A673 (cell line): ENCODE results near the gene NBAS. TPM values are rescaled to one million over a fixed set of nuclear protein-coding genes. Genes with fewer than 3 reads are reported as not detected.

Experiments used
- BruUV-seq: library from RNA; stranded (reverse); fragments of 400-500 nt; replicated peaks from 2 replicates; lab custom pipeline; 2021; lab: Mats Ljungman, UMichigan
- CTCF ChIA-PET: fragments of 300-600 bp; sonication (Branson Sonifier 250); formaldehyde crosslinking; loops from one replicate; lab custom pipeline; 2022; ENCODE audit warnings: antibody characterized with exemption; lab: Charles Lee
- POLR2A ChIA-PET: fragments of 300-600 bp; sonication (Branson Sonifier 250); formaldehyde crosslinking; loops from one replicate; lab custom pipeline; 2022; ENCODE audit warnings: antibody characterized with exemption; ENCODE audit not compliant: low non-redundant PET; lab: Charles Lee
- DNase-seq: peaks from one replicate; pipeline ENCODE4 v3.0.0-alpha.2; 2015; ENCODE audit warnings: low spot score
- H3K27ac ChIP-seq: fragments of 200-600 bp; sonication (generic); 2 replicates; pipeline ENCODE4 v1.5.1; 2016; ENCODE audit warnings: mixed run types, low read depth, mild to moderate bottlenecking, mixed read lengths, antibody characterized with exemption, low read length; ENCODE audit not compliant: poor library complexity, severe bottlenecking
- H3K27me3 ChIP-seq: fragments of 200-600 bp; sonication (generic); replicated peaks from 2 replicates; pipeline ENCODE4 v1.6.1; 2017; ENCODE audit warnings: mixed run types, low read depth, mild to moderate bottlenecking, mixed read lengths, antibody characterized with exemption, low read length; ENCODE audit not compliant: insufficient read depth, poor library complexity
- H3K36me3 ChIP-seq: fragments of 200-600 bp; sonication (generic); 2 replicates; pipeline ENCODE4 v1.6.1; 2016; ENCODE audit warnings: mixed run types, mild to moderate bottlenecking, mixed read lengths, antibody characterized with exemption, low read length; ENCODE audit not compliant: insufficient read depth, poor library complexity, severe bottlenecking
- H3K4me1 ChIP-seq: fragments of 200-600 bp; sonication (generic); 2 replicates; pipeline ENCODE4 v1.6.1; 2017; ENCODE audit warnings: mixed run types, mild to moderate bottlenecking, mixed read lengths, antibody characterized with exemption, low read length; ENCODE audit not compliant: insufficient read depth, poor library complexity, severe bottlenecking
- H3K4me3 ChIP-seq: fragments of 200-600 bp; sonication (generic); 2 replicates; pipeline ENCODE4 v1.5.1; 2016; ENCODE audit warnings: low read depth, mixed run types, mild to moderate bottlenecking, mixed read lengths, low read length; ENCODE audit not compliant: poor library complexity, severe bottlenecking
- H3K9me3 ChIP-seq: fragments of 200-600 bp; sonication (generic); 2 replicates; pipeline ENCODE4 v1.6.1; 2016; ENCODE audit warnings: mixed run types, low read depth, mild to moderate bottlenecking, mixed read lengths, antibody characterized with exemption, low read length; ENCODE audit not compliant: poor library complexity, severe bottlenecking
- EZH2 ChIP-seq: fragments of 200-600 bp; sonication (generic); IDR thresholded peaks from 2 replicates; pipeline ENCODE4 v1.6.1; 2017; ENCODE audit warnings: borderline replicate concordance, low read depth, mild to moderate bottlenecking, mixed read lengths, antibody characterized with exemption, low read length; ENCODE audit not compliant: poor library complexity, severe bottlenecking
- intact Hi-C: fragments of 100-400 bp; cut with micrococcal nuclease; formaldehyde crosslinking; loops from one replicate; pipeline ENCODE4 v1.10.0; 2022; ENCODE audit not compliant: unreplicated experiment
- total RNA-seq: library from RNA; stranded (reverse); gene quantifications from 2 replicates; pipeline ENCODE4 v1.2.3, GENCODE V29; 2021
- TF ChIP-seq, protein P1 (sequence below): fragments of 300-800, 200-600 bp; sonication (generic); conservative IDR thresholded peaks from 2 replicates; pipeline ENCODE4 v1.5.1; 2017; ENCODE audit warnings: low read depth, mild to moderate bottlenecking, antibody characterized with exemption, low read length, moderate library complexity, mixed read lengths

The NBAS gene
- total RNA-seq, 1 experiment from 2014 or later = 38.7 TPM

DNA sequence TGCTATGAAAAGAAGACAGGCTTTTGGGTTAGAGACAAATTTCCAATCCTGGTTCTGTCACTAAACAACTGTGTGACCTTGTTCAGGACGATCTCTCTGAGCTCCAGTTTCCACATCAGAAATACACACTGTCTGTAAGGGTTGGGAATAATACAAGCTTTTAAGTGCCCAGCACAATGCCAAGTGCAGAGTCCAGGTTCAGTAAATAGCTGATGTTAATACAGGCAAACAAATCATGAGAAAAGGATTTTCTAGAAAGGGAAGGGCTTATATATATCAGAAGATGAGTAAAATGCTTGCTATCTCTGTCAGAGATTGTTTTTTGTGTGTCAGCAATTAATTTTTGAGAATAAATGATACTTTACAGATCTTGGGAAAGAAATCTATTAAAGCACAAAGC, 388.3 kb downstream of the NBAS start:
- Histone ChIP-seq H3K27ac (no peak overlapping the region), H3K9me3 (no peaks in the 10 kb centered on the region), H3K27me3 (no peaks in the 10 kb centered on the region), H3K4me1 (no peaks in the 10 kb centered on the region), H3K4me3 (no peak overlapping the region), H3K36me3 (no peaks in the 10 kb centered on the region)
- TF ChIP-seq, protein P1, sequence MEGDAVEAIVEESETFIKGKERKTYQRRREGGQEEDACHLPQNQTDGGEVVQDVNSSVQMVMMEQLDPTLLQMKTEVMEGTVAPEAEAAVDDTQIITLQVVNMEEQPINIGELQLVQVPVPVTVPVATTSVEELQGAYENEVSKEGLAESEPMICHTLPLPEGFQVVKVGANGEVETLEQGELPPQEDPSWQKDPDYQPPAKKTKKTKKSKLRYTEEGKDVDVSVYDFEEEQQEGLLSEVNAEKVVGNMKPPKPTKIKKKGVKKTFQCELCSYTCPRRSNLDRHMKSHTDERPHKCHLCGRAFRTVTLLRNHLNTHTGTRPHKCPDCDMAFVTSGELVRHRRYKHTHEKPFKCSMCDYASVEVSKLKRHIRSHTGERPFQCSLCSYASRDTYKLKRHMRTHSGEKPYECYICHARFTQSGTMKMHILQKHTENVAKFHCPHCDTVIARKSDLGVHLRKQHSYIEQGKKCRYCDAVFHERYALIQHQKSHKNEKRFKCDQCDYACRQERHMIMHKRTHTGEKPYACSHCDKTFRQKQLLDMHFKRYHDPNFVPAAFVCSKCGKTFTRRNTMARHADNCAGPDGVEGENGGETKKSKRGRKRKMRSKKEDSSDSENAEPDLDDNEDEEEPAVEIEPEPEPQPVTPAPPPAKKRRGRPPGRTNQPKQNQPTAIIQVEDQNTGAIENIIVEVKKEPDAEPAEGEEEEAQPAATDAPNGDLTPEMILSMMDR = no peak
- TF ChIP-seq EZH2 = no peak
- DNase-seq = no peak
- ChIA-PET POLR2A (no interaction called here), CTCF (no interaction called here)
- no TSS peak for BruUV-seq
- intact Hi-C loops = loop anchor here (10.0 kb wide), 1 partner anchor 402 kb away; no protein-coding TSS in a partner anchor

DNA sequence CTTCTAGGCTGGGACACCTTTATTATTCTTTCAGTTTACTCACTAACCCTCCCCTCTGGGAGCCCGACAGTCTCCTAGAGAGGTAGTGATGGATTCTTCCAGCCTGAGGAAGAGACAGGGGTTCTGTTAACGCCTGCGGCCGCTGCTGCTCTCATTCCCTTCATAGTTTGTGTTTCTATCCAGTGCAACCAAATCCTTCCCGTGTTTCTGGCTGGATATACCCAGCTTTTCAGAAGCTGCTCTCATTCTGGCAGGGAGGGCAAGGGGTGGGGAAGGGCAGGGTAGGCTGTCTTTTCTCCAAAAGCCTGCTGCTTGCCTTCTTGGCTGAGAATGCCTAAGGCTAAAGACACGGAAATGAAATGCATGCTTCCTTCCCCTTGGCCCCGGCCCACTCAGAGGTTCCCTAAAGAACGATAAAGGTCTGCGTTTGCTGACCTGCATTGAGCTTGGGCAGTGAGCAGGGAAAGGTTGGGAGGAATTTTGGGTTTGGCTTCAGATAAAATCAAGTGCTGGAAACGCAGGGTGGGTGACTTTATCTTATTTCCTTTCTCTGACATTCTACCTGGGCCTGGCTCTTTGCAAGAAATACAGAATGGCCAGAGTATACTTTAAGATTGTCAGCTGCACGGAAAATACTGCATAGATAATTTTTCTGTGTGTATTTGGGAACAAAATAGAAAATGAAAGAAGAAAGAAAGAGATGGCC, 390.9 kb downstream of the NBAS start:
- intact Hi-C loops = loop anchor here (10.0 kb wide), 1 partner anchor 405 kb away; no protein-coding TSS in a partner anchor
- no TSS peak for BruUV-seq
- no peaks in the 10 kb centered on the region for H3K27me3 ChIP-seq
- no peaks in the 10 kb centered on the region for H3K4me1 ChIP-seq
- no peak overlapping the region for H3K27ac ChIP-seq
- H3K36me3 ChIP-seq = no peaks in the 10 kb centered on the region
- no peak overlapping the region for H3K4me3 ChIP-seq
- POLR2A ChIA-PET = no interaction called here
- TF ChIP-seq, protein P1 = no peak
- no peak for TF ChIP-seq EZH2
- CTCF ChIA-PET = no interaction called here
- DNase-seq = no peak
- no peaks in the 10 kb centered on the region for H3K9me3 ChIP-seq

DNA sequence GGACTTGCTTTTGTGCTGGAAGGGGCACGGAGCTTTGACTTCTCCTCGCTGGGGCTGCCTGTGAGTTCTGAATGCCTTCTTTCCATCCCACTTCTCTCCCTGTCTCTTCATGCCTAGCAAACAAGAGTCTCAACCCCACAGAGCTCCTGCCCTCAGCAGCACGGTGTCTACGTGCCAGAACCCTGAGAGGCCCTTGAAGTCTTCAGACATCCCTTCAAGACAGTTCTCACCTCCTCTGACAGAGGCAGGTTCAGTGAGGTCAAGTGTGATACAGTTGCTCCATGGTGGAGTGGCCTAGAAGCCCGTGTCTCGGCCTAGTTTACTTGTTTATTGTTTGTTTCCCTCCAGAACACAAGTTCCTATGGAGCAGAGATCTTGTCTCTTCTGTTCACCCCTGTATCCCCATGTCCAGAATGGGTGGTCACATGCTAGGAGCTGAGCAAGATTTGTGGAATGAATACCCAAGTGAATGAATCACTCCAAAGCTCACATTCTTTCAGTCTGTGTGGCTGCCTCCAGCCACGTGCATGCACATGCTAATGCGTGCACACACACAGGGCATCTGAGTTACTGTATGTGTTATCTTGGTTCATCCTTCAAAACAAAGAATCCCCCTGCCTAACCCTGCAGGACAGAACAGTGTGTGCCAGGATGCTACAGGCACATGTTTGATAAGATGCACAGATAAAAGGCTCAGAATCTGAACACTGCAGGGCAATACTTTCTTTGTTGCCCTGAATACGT, 391.6 kb downstream of the NBAS start:
- intact Hi-C loops = loop anchor here (10.0 kb wide), 1 partner anchor 405 kb away; no protein-coding TSS in a partner anchor
- DNase-seq = no peak
- Histone ChIP-seq H3K27me3 (no peaks in the 10 kb centered on the region), H3K36me3 (no peaks in the 10 kb centered on the region), H3K4me1 (no peaks in the 10 kb centered on the region), H3K4me3 (no peak overlapping the region), H3K9me3 (no peaks in the 10 kb centered on the region), H3K27ac (no peak overlapping the region)
- ChIA-PET POLR2A (no interaction called here), CTCF (no interaction called here)
- BruUV-seq = no TSS peak
- TF ChIP-seq, protein P1 = no peak
- no peak for TF ChIP-seq EZH2
